Measurements from ENCODE around the gene RPL27.

GRCh38 chr17:42989726-42990652, 8.2 kb upstream of the RPL27 start:
- no peak for TF ChIP-seq POLR2A (IDR thresholded peaks at IDR 0.05)
- no peak for TF ChIP-seq CTCF (IDR thresholded peaks at IDR 0.05)
